ENCODE measurements around the gene SLC17A2. TPM values are rescaled to one million over a fixed set of nuclear protein-coding genes. Genes with fewer than 3 reads are reported as not detected.

The SLC17A2 gene
- total and polyA plus RNA-seq, 2 of the 13 experiments (the other 11 are each of a cell fraction or from before 2014, with no cell fraction given), result 11.2 to 32.4 TPM

- peak; percentile 52; the same call in 1 of the 2 replicates for TF ChIP-seq ZNF317 (CRISPR knock-in tag; IDR thresholded peaks at IDR 0.05)
- 0 out of 2 replicates have a peak, but pooled peaks have one; percentile 22 for TF ChIP-seq GATAD2A (CRISPR knock-in tag; IDR thresholded peaks at IDR 0.05)
- no peak for TF ChIP-seq NCOA2 (CRISPR knock-in tag; IDR thresholded peaks at IDR 0.05)
- 0 out of 2 replicates have a peak, but pooled peaks have one; percentile 44 for TF ChIP-seq ZSCAN29 (CRISPR knock-in tag; conservative IDR thresholded peaks at IDR 0.05)
- TF ChIP-seq ZNF883 (CRISPR knock-in tag; IDR thresholded peaks at IDR 0.05; ENCODE audit: not compliant biosample characterization), result peak; percentile 27
- peak; percentile 39; the same call in 1 of the 2 replicates for TF ChIP-seq IKZF5 (CRISPR knock-in tag; IDR thresholded peaks at IDR 0.05)
- TF ChIP-seq HMGXB3 (CRISPR knock-in tag; IDR thresholded peaks at IDR 0.05; ENCODE audit: borderline replicate concordance), result no peak
- TF ChIP-seq HNF4A (CRISPR knock-in tag; IDR thresholded peaks at IDR 0.05), result no peak
- no peak for TF ChIP-seq U2AF2 (IDR thresholded peaks at IDR 0.05; ENCODE audit: low read depth, low read length)
- TF ChIP-seq ZNF891 (CRISPR knock-in tag; IDR thresholded peaks at IDR 0.05), result no peak
- no peak; the same call in 1 of the 2 replicates for TF ChIP-seq ATF1 (CRISPR knock-in tag; IDR thresholded peaks at IDR 0.05)
- no peak for TF ChIP-seq DPF2 (CRISPR knock-in tag; IDR thresholded peaks at IDR 0.05; ENCODE audit: borderline replicate concordance, low read depth)
- TF ChIP-seq NR2F1 (CRISPR knock-in tag; IDR thresholded peaks at IDR 0.05), result no peak
- TF ChIP-seq IRF2 (CRISPR knock-in tag; IDR thresholded peaks at IDR 0.05), result peak; percentile 43; the same call in 1 of the 2 replicates
- no peak for TF ChIP-seq PBX2 (CRISPR knock-in tag; IDR thresholded peaks at IDR 0.05)
- TF ChIP-seq ZNF615 (CRISPR knock-in tag; IDR thresholded peaks at IDR 0.05; ENCODE audit: borderline replicate concordance), result 0 out of 2 replicates have a peak, but pooled peaks have one; percentile 37
- TF ChIP-seq FOXO4 (CRISPR knock-in tag; conservative IDR thresholded peaks at IDR 0.05), result no peak
Measured at GRCh38 chr6:25962149-25963127, 31.9 kb upstream of the SLC17A2 start, which contains the start of gene TRIM38 (continued).
